Measurements from ENCODE around the gene SLC25A51. TPM values are rescaled to one million over a fixed set of nuclear protein-coding genes. Genes with fewer than 3 reads are reported as not detected.

The SLC25A51 gene
- total and polyA plus RNA-seq, 2 experiments from 2014 or later = 5.3 to 22.0 TPM

- TF ChIP-seq REST (IDR thresholded peaks at IDR 0.05; ENCODE audit: unreplicated experiment) (no peak), ZNF462 (CRISPR knock-in tag; IDR thresholded peaks at IDR 0.05) (no peak), CTCF (conservative IDR thresholded peaks at IDR 0.05; ENCODE audit: low read depth in 2 of 2) (no peak), CREB1 (CRISPR knock-in tag; IDR thresholded peaks at IDR 0.05; ENCODE audit: low read depth) (no peak), STAT1 (IDR thresholded peaks at IDR 0.05; ENCODE audit: unreplicated experiment) (no peak), EZH2phosphoT487 (IDR thresholded peaks at IDR 0.05; ENCODE audit: unreplicated experiment) (no peak), POLR2AphosphoS5 (IDR thresholded peaks at IDR 0.05; ENCODE audit: low read depth) (no peak), JUNB (IDR thresholded peaks at IDR 0.05; ENCODE audit: unreplicated experiment) (no peak)
- Histone ChIP-seq H3F3A (replicated peaks; ENCODE audit: low read depth) (no peaks in the 10 kb centered on the region), H3K27ac (ENCODE audit: low read depth) (no peak overlapping the region), H3K79me2 (replicated peaks; ENCODE audit: insufficient read depth) (no peaks in the 10 kb centered on the region), H4K20me1 (replicated peaks; ENCODE audit: insufficient read depth) (no peaks in the 10 kb centered on the region), H3K4me2 (no peak overlapping the region), H3K4me1 (ENCODE audit: insufficient read depth) (peaks cover 16% of the 10 kb centered on the region), H2AFZ (no peak overlapping the region), H3K27me3 (ENCODE audit: insufficient read depth) (no peaks in the 10 kb centered on the region), H3K4me3 (no peak overlapping the region), H3K9me2 (ENCODE audit: insufficient read depth) (0 out of 2 replicates have a peak, but pooled peaks cover 3% of the 10 kb centered on the region), H3K36me3 (ENCODE audit: insufficient read depth) (no peaks in the 10 kb centered on the region; the same call in 1 of the 2 replicates)
- Mint-ChIP-seq H3K27ac (peak overlapping the region; percentile 36; the same call in 1 of the 2 replicates), H3K9me3 (no peaks in the 10 kb centered on the region; the same call in 2 of the 3 replicates), H3K4me3 (no peak overlapping the region), H3K4me1 (peaks cover 25% of the 10 kb centered on the region), H3K27me3 (ENCODE audit: insufficient read depth, low read depth, poor library complexity) (peaks cover 3% of the 10 kb centered on the region), H3K36me3 (ENCODE audit: low read depth) (peaks cover 13% of the 10 kb centered on the region)
- ATAC-seq = no peak
- DNase-seq (ENCODE audit: low spot score) = no peak
Observed at GRCh38 chr9:37946971-37947370, 43.0 kb upstream of the SLC25A51 start.

All from GM23338 (cell line).